ENCODE data around the gene MYNN. TPM values are rescaled to one million over a fixed set of nuclear protein-coding genes. Genes with fewer than 3 reads are reported as not detected.

The MYNN gene
- total and polyA plus RNA-seq, 9 of the 15 experiments (the other 6 are each of a cell fraction or from before 2014, with no cell fraction given): 10.4 to 35.7 (median 21.3) TPM

DNA sequence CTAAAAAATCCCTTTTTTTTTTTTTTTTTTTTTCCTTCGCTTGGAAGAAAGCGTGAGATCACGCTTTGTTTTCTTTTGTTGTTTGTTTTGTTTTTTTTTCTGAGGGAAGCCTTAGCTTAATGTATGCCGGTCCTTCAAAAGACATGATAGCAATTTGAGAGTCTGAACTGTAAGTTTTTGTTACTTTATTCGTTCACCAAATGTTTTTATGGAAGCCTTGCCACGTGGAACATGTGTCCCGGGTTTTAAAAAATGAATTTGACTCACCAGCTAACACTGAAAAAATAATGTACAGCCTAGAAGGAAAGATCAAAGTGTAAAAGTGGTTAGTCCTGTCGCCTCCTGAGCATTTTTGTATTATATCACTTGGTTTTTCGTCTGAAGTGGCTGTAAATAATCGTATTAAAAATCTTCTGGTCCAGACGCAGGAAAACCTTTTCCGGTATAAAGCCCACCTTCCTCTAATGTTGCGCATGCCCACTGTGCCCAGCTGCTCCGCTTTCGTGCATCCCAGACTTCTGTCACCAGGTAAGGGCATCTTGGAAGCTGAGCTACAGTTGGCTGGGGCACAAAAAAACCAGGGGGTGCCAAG lies 795 bp upstream of the MYNN start (continued):
- TF ChIP-seq, protein P1, sequence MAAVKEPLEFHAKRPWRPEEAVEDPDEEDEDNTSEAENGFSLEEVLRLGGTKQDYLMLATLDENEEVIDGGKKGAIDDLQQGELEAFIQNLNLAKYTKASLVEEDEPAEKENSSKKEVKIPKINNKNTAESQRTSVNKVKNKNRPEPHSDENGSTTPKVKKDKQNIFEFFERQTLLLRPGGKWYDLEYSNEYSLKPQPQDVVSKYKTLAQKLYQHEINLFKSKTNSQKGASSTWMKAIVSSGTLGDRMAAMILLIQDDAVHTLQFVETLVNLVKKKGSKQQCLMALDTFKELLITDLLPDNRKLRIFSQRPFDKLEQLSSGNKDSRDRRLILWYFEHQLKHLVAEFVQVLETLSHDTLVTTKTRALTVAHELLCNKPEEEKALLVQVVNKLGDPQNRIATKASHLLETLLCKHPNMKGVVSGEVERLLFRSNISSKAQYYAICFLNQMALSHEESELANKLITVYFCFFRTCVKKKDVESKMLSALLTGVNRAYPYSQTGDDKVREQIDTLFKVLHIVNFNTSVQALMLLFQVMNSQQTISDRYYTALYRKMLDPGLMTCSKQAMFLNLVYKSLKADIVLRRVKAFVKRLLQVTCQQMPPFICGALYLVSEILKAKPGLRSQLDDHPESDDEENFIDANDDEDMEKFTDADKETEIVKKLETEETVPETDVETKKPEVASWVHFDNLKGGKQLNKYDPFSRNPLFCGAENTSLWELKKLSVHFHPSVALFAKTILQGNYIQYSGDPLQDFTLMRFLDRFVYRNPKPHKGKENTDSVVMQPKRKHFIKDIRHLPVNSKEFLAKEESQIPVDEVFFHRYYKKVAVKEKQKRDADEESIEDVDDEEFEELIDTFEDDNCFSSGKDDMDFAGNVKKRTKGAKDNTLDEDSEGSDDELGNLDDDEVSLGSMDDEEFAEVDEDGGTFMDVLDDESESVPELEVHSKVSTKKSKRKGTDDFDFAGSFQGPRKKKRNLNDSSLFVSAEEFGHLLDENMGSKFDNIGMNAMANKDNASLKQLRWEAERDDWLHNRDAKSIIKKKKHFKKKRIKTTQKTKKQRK (IDR thresholded peaks at IDR 0.05; ENCODE audit: borderline replicate concordance, low read depth, low read length): no peak
- TF ChIP-seq, protein P2, sequence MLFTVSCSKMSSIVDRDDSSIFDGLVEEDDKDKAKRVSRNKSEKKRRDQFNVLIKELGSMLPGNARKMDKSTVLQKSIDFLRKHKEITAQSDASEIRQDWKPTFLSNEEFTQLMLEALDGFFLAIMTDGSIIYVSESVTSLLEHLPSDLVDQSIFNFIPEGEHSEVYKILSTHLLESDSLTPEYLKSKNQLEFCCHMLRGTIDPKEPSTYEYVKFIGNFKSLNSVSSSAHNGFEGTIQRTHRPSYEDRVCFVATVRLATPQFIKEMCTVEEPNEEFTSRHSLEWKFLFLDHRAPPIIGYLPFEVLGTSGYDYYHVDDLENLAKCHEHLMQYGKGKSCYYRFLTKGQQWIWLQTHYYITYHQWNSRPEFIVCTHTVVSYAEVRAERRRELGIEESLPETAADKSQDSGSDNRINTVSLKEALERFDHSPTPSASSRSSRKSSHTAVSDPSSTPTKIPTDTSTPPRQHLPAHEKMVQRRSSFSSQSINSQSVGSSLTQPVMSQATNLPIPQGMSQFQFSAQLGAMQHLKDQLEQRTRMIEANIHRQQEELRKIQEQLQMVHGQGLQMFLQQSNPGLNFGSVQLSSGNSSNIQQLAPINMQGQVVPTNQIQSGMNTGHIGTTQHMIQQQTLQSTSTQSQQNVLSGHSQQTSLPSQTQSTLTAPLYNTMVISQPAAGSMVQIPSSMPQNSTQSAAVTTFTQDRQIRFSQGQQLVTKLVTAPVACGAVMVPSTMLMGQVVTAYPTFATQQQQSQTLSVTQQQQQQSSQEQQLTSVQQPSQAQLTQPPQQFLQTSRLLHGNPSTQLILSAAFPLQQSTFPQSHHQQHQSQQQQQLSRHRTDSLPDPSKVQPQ (CRISPR knock-in tag; IDR thresholded peaks at IDR 0.05; ENCODE audit: borderline replicate concordance): no peak
- TF ChIP-seq, protein P3, sequence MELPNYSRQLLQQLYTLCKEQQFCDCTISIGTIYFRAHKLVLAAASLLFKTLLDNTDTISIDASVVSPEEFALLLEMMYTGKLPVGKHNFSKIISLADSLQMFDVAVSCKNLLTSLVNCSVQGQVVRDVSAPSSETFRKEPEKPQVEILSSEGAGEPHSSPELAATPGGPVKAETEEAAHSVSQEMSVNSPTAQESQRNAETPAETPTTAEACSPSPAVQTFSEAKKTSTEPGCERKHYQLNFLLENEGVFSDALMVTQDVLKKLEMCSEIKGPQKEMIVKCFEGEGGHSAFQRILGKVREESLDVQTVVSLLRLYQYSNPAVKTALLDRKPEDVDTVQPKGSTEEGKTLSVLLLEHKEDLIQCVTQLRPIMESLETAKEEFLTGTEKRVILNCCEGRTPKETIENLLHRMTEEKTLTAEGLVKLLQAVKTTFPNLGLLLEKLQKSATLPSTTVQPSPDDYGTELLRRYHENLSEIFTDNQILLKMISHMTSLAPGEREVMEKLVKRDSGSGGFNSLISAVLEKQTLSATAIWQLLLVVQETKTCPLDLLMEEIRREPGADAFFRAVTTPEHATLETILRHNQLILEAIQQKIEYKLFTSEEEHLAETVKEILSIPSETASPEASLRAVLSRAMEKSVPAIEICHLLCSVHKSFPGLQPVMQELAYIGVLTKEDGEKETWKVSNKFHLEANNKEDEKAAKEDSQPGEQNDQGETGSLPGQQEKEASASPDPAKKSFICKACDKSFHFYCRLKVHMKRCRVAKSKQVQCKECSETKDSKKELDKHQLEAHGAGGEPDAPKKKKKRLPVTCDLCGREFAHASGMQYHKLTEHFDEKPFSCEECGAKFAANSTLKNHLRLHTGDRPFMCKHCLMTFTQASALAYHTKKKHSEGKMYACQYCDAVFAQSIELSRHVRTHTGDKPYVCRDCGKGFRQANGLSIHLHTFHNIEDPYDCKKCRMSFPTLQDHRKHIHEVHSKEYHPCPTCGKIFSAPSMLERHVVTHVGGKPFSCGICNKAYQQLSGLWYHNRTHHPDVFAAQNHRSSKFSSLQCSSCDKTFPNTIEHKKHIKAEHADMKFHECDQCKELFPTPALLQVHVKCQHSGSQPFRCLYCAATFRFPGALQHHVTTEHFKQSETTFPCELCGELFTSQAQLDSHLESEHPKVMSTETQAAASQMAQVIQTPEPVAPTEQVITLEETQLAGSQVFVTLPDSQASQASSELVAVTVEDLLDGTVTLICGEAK (IDR thresholded peaks at IDR 0.05): peak; percentile 79
- TF ChIP-seq, protein P3 (CRISPR knock-in tag; IDR thresholded peaks at IDR 0.05): no peak
- TF ChIP-seq, protein P4, sequence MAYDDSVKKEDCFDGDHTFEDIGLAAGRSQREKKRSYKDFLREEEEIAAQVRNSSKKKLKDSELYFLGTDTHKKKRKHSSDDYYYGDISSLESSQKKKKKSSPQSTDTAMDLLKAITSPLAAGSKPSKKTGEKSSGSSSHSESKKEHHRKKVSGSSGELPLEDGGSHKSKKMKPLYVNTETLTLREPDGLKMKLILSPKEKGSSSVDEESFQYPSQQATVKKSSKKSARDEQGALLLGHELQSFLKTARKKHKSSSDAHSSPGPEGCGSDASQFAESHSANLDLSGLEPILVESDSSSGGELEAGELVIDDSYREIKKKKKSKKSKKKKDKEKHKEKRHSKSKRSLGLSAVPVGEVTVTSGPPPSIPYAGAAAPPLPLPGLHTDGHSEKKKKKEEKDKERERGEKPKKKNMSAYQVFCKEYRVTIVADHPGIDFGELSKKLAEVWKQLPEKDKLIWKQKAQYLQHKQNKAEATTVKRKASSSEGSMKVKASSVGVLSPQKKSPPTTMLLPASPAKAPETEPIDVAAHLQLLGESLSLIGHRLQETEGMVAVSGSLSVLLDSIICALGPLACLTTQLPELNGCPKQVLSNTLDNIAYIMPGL (CRISPR knock-in tag; IDR thresholded peaks at IDR 0.05): no peak
- TF ChIP-seq NFRKB (IDR thresholded peaks at IDR 0.05; ENCODE audit: low read depth): no peak
- TF ChIP-seq ELF2 (CRISPR knock-in tag; IDR thresholded peaks at IDR 0.05): no peak

Data from K562 (cell line).